ENCODE results near the gene NT5C2.
"Not testable (repeated sequence)": the region's sequence is repeated elsewhere in the genome, so short reads cannot be mapped to it uniquely, and the experiment has no call there.

Gene NT5C2

DNA sequence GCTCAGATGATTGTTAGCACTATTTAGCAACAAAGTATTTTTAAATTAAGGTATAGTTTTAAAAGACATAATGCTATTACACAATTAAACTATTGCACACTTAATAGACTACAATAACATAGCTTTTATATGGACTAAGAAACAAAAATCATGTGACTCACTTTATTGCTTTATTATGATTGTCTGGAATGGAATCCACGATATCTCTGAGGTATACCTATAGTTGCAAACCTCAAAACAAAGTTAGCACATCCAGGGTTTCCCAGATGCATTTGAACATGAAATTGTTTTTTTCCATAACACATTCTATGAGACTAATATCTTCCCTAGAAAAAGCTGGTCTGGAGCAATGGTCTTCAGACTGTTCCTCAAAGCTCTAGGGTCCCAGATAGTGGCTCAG lies 34.3 kb upstream of the NT5C2 start:
- H3K27ac ChIP-seq = no peak overlapping the region
- TF ChIP-seq, protein P1, sequence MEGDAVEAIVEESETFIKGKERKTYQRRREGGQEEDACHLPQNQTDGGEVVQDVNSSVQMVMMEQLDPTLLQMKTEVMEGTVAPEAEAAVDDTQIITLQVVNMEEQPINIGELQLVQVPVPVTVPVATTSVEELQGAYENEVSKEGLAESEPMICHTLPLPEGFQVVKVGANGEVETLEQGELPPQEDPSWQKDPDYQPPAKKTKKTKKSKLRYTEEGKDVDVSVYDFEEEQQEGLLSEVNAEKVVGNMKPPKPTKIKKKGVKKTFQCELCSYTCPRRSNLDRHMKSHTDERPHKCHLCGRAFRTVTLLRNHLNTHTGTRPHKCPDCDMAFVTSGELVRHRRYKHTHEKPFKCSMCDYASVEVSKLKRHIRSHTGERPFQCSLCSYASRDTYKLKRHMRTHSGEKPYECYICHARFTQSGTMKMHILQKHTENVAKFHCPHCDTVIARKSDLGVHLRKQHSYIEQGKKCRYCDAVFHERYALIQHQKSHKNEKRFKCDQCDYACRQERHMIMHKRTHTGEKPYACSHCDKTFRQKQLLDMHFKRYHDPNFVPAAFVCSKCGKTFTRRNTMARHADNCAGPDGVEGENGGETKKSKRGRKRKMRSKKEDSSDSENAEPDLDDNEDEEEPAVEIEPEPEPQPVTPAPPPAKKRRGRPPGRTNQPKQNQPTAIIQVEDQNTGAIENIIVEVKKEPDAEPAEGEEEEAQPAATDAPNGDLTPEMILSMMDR (IDR thresholded peaks at IDR 0.05) = no peak
- TF ChIP-seq ZFX (IDR thresholded peaks at IDR 0.05; ENCODE audit: borderline replicate concordance) = no peak

DNA sequence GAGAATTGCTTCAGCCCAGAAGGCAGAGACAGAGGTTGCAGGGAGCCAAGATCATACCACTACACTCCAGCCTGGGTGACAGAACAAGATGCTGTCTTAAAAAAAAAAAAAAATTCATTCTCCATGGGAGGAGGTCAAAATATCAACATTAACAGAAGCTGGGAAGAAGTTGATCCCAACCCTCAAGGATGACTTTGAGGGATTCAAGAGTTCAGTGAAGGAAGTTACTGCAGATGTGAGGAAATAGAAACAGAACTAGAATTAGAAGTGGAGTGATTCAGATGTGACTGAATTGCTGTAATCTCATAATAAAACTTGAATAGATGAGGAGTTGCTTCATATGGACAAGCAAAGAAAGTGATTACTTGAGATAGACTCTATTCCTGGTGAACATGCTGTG lies 32.9 kb upstream of the NT5C2 start:
- TF ChIP-seq, protein P1 (IDR thresholded peaks at IDR 0.05) = no peak
- TF ChIP-seq ZFX (IDR thresholded peaks at IDR 0.05; ENCODE audit: borderline replicate concordance) = no peak
- H3K27ac ChIP-seq = no peak overlapping the region

DNA sequence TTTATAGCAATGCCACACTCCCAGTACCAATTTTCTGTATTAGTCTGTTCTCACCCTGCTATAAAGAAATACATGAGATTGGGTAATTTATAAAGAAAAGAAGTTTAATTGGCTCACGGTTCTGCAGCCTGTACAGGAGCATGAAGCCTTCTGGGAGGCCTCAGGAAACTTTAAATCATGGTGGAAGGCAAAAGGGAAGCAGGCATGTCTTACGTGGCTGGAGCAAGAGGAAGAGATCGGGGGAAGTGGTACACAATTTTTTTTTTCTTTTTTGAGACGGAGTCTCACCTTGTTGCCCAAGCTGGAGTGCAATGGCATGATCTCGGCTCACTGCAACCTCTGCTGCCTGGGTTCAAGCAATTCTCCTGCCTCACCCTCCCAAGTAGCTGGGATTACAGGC lies 31.6 kb upstream of the NT5C2 start:
- not testable (repeated sequence) for H3K27ac ChIP-seq

DNA sequence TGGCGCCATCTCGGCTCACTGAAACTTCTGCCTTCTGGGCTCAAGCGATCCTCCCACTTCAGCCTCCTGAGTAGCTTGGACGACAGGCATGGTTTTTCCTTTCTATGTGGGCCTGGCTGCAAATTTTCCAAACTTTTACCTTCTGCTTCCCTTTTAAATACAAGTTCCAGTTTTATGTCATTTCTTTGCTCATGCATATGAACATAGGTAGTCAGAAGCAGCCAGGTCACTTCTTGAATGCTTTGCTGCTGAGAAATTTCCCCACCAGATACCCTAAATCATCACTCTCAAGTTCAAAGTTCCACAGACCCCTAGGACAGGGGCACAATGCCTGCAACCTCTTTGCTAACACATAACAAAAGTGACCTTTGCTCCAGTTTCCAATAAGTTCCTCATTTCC lies 31.1 kb upstream of the NT5C2 start:
- TF ChIP-seq, protein P1 (IDR thresholded peaks at IDR 0.05) = no peak
- no peak for TF ChIP-seq ZFX (IDR thresholded peaks at IDR 0.05; ENCODE audit: borderline replicate concordance)
- H3K27ac ChIP-seq = no peak overlapping the region

DNA sequence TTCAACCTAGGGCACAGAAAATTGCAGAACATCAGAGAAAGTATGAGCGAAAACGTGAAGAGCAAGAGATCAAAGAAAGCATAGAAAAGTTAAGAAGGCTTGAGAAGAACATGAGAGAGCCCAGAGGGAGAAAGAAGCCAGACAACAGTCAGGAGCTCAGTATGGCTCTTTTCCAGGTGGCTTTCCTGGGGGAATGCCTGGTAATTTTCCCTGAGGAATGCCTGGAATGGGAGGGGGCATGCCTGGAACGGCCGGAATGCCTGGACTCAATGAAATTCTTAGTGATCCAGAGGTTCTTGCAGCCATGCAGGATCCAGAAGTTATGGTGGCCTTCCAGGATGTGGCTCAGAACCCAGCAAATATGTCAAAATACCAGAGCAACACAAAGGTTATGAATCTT lies 23.3 kb upstream of the NT5C2 start:
- H3K27ac ChIP-seq = not testable (repeated sequence)

DNA sequence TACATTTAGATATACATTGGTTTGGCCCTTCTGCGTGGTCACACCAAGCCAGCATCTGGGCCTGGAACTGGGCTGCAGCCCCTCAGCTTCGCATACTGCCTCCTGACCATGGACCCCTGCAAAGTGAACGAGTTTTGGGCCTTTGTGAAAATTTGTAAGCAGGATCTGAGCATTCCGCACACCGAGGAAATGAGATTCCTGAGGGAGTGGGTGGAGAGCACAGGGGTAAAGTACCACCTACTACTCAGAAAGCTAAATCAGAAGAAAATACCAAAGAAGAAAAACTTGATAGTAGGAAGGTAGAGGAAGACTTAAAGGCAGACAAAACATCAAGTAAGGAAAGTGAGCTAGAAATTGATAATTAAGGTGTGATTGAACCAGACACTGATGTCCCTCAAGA lies 22.5 kb upstream of the NT5C2 start:
- H3K27ac ChIP-seq = no peak overlapping the region
- TF ChIP-seq, protein P1 (IDR thresholded peaks at IDR 0.05) = no peak
- TF ChIP-seq ZFX (IDR thresholded peaks at IDR 0.05; ENCODE audit: borderline replicate concordance) = no peak

DNA sequence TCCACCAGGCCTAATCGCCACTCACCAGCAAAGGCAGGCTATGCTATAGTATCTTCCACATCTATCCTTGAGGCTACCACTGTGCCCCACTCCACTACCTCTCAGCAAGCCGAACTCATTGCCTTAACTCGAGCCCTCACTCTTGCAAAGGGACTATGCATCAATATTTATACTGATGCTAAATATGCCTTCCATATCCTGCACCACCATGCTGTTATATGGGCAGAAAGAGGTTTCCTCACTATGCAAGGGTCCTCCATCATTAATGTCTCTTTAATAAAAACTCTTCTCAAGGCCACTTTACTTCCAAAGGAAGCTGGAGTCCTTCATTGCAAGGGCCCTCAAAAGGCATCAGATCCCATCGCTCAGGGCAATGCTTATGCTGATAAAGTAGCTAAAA lies 17.2 kb upstream of the NT5C2 start:
- not testable (repeated sequence) for H3K27ac ChIP-seq

DNA sequence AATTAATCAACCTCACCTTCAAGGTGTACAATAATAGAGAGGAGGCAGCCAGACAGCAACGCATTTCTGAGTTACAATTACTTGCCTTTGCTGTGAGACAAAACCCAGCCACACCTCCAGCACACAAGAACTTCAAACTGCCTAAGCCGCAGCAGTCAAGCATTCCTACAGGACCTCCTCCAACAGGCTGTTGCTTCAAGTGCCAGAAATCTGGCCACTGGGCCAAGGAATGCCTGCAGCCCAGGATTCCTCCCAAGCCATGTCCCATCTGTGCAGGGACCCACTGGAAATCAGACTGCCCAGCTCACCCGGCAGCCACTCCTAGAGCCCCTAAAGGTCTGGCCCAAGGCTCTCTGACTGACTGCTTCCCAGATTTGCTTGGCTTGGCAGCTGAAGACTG lies 14.6 kb upstream of the NT5C2 start:
- H3K27ac ChIP-seq = not testable (repeated sequence)

DNA sequence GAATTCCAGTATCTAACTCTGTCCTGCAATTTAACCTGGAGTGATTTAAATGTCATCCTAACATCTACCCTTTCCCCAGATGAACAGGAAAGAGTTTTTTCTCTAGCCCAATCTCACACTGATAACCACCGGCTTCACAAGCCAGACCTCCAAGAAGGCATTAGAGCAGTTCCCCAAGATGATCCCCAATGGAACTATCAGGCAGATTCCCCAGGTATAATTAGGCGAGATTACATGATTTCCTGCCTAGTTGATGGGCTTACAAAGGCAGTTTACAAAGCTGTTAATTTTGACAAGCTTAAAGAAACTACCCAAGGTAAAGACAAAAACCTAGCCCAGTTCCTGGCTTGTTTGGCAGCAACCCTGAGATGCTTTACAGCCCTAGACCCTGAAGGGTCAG lies 14.1 kb upstream of the NT5C2 start:
- no peak overlapping the region for H3K27ac ChIP-seq
- TF ChIP-seq ZFX (IDR thresholded peaks at IDR 0.05; ENCODE audit: borderline replicate concordance) = no peak
- TF ChIP-seq, protein P1 (IDR thresholded peaks at IDR 0.05) = no peak

DNA sequence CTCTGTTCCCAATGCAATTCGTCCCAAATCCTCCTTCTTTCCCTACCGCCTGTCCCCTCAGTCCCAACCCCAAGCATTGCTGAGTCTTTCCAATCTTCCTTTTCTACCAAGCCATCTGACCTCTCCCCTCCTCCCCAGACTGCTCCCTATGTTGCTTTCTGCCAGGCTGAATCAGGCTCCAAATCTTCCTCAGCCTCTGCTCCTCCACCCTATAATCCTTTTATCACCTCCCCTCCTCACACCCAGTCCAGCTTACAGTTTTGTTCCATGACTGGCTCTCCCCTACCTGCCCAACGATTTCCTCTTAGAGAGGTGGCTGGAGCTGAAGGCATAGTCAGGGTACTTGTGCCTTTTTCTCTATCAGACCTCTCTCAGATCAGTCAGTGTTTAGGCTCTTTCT lies 13.6 kb upstream of the NT5C2 start:
- H3K27ac ChIP-seq = not testable (repeated sequence)

DNA sequence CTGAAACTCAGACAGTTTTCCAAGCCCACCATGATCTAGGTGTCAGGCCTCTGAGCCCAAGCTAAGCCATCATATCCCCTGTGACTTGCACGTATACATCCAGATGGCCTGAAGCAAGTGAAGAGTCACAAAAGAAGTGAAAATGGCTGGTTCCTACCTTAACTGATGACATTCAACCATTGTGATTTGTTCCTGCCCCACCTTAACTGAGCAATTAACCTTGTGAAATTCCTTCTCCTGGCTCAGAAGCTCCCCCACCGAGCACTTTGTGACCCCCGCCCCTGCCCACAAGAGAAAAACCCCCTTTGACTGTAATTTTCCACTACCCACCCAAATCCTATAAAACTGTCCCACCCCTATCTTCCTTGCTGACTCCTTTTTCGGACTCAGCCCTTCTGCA lies 12.3 kb upstream of the NT5C2 start:
- H3K27ac ChIP-seq = not testable (repeated sequence)
